Upper lobe of left lung (tissue), 4 donors: ENCODE measurements around the gene TMEM232.

Experiments
- CTCF ChIP-seq, 6 experiments: fragments of 450-650 bp in 4 of 6; fragments of 200-600 bp in 2 of 6; sonication (generic) in 2 of 6; IDR thresholded peaks; one replicate each; pipeline ENCODE4 v1.5.1; 2016 to 2019; ENCODE audit warnings: antibody characterized with exemption in 6 of 6
- POLR2A ChIP-seq, 4 donors: fragments of 450-650 bp; IDR thresholded peaks; one replicate each; pipeline ENCODE4 v1.5.1; 2016 to 2017; ENCODE audit warnings: antibody characterized with exemption in 4 of 4, mild to moderate bottlenecking in 2 of 4
- POLR2AphosphoS5 ChIP-seq, 2 donors: sonication (generic); formaldehyde crosslinking; IDR thresholded peaks; one replicate each; pipeline ENCODE4 v1.5.1; 2017; ENCODE audit warnings: antibody characterized with exemption in 2 of 2

GRCh38 chr5:110442856-110443255, 283.6 kb downstream of the TMEM232 start:
- TF ChIP-seq CTCF (IDR thresholded peaks at IDR 0.05) (no peak), POLR2A (IDR thresholded peaks at IDR 0.05) (no peak), POLR2AphosphoS5 (IDR thresholded peaks at IDR 0.05) (no peak)
